Left forelimb (tissue), 1 donor: ENCODE data around the gene LGMN.

Source experiments
- DNase-seq: peaks from one replicate; pipeline ENCODE4 v3.0.0-alpha.2; 2018; ENCODE audit warnings: low spot score

The LGMN gene

GRCh38 chr14:92675976-92676375 is 72.5 kb downstream of the LGMN start:
- DNase-seq, result no peak

DNA sequence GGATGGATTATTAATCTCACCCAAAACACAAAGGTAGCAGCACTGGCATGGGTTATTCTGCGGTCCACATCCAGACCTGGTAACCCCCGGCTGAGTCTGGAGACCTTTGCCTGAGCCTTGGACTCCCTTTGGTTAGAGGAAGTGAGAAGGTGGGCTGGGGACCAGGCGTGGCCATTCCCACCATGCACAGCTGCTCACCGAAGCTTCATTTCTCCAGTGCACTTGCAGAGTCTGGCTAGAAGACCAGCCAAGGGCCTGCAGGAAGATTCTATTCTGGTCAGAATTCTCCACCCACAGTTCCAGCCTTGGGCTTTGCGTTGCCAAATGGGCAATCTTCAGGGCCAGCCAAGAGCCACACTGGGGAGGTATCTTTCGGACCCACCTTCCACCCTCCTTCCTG is 73.0 kb downstream of the LGMN start:
- DNase-seq, result no peak

GRCh38 chr14:92673601-92674150 is 74.8 kb downstream of the LGMN start:
- DNase-seq, result no peak

GRCh38 chr14:92670643-92671366 is 77.6 kb downstream of the LGMN start:
- DNase-seq, result no peak

- DNase-seq, result no peak
Measured at GRCh38 chr14:92670160-92670559, 78.3 kb downstream of the LGMN start.

DNA sequence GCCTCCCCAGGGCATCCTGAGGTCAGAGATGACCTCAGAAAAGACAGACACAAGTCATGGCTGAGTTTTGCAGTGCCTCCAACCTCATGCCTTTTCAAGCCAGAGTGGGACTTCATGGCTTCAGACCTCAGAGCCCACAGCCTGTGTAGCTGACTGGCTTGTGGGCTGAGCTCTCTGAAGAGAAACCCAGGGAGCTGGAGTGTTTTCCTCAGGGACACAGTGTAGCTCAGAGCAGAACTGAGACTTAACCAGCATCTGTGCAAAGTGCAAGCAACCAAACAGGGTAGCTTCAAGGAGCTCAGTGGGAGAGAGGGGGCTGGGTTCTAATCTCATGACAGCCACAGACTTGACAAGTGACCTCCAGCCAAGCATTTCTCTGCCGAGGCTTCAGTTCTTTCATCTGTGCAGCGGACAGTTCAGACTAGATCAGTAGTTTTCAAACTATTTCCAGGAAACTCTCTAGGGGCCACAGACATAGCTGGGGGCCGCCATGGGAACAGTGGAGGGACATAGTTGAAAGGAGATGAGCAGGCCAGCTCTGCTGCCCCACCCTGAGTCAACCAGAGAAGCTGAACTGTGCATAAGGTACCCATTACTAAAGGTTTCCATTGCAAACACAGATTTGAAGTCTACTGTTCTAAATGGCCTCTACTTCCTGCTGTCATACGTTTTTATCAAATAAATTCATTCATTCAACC is 80.0 kb downstream of the LGMN start:
- no peak for DNase-seq

- no peak for DNase-seq
Measured at GRCh38 chr14:92666251-92666650, 82.2 kb downstream of the LGMN start.

DNA sequence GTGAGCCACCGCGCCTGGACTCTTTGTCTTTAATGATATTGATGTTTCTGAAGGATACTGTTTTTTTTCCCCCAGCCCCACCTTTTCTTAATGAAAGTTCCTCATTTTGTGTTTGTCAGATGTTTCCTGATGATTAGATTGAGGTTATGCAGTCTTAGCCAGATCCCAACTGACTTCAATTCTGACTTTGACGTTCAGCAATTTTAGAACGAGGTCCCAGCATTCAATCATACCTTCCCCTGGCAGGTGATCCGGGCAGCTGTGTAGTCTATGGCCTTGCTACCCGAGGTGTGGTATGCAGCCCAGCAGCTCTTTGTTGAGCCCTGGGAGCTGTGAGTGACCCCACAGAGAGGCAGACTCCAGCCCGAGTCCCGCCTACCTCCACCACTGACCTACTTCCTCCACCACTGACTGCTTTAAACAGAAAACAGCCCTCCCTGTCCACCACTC is 82.7 kb downstream of the LGMN start:
- no peak for DNase-seq

GRCh38 chr14:92663049-92663448 is 85.4 kb downstream of the LGMN start:
- DNase-seq, result no peak

GRCh38 chr14:92660571-92660970 is 87.9 kb downstream of the LGMN start:
- no peak for DNase-seq

DNA sequence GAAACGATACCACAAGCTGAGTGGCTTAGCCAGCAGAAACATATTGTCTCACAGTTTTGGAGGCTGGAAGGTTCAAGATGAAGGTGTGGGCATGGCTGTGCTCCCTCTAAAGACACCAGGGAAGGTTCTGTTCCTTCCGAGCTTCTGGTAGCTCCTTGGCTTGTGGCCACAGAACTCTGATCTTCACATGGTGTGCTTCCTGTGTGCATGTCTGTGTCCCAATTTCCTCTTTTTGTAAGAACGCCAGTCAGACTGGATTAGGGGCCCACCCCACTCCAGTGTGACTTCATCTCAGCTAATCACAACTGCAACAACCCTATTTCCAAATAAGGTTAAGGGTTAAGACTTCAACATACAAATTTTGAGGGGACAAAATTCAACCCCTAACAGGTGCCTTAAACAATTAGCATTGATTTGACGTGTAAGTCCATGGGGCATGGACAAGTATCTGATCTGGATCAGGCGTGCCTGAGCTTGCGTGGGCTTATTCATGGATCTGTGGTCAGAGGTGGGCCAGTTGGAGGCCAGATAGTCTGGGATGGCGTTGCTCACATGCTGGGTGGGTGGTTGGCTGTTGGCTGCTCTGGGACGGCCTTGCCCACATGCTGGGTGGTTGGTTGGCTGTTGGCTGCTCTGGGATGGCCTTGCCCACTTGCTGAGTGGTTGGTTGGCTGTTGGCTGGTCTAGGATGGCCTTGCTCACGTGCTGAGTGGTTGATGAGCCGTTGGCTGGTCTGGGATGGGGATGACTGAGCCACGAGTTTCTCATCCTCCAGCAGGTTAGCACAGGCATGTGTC is 88.5 kb downstream of the LGMN start:
- DNase-seq, result no peak

- no peak for DNase-seq
Measured at GRCh38 chr14:92658684-92659083, 89.7 kb downstream of the LGMN start.

- no peak for DNase-seq
Measured at GRCh38 chr14:92658160-92658559, 90.3 kb downstream of the LGMN start.

- no peak for DNase-seq
Measured at GRCh38 chr14:92657457-92658142, 90.8 kb downstream of the LGMN start.

DNA sequence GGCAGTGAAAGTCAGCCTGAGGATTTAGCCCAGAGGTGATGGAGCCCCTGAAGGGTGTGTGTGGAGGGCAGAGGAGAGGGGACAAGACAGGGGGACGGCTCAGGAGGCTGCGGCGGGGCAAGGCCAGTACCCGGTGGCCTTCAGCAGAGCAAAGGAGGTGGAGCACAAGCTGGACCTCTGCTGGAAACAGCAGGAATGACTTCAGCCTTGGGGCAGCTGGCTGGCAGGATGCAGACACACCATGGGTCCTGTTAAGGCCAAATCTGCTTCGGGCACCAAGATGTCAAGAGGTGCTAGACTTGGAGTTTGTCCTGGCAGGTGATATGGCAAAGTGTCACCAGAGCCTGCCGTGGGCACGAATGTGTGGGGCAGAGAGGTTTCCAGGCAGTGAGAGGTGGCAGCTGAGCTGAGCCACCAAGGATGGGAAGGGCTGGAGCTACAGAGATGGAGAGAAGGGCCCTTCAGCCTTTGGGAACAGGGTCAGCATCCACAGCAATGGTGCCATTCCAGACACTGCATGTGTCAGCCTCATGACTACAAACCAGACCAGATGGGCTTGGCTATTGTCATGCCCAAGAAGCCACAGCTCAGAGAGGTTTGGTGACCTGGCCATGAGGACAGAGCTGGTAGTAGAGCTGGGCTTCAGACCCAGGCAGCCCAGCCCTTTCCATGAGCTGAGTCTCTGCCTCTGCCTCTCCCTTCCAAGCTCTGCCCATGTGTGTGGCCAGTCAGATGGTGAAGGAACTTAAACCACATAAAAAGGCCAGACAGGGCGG is 91.9 kb downstream of the LGMN start:
- DNase-seq, result no peak

DNA sequence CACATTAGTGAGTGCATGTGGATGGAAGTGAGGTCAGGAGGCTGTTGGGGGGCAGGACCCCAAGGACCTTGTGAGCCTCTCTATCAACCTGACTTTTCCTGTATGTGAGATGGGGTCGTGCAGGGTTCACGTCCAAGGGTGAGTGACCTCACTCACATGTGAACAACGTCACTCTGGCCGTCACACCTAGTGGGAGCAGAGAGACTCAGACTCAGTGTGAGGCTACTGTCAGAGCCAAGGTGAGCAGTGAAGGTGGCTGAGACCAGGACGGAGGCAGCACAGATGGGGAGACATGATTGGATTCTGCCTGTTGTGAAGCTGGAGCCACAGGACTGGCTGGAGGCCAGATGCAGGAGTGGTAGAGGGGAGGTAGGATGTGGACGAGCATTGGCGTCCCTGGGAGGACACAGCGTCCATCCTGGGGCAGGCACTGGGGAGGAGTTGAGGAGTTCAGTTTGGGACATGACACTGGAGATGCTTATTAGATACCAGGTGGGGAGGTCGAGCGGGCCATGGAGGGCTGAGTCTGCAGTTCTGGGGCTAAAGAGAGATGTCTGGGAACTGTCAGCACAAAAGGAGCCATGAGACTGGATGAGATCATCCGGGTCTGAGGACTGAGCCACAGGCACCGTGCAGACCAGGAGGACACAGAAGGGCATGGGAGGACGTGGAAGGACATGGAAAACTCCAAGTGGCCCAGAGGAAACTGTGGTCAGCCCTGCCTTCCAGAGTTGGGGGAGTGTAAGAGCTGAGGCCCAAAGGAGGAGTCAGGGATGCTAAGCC is 92.8 kb downstream of the LGMN start:
- DNase-seq, result no peak

- no peak for DNase-seq
Measured at GRCh38 chr14:92654239-92654901, 94.1 kb downstream of the LGMN start.
